Pulmonary artery endothelial cell (primary cell): ENCODE measurements around the gene ING1. TPM values are rescaled to one million over a fixed set of nuclear protein-coding genes. Genes with fewer than 3 reads are reported as not detected.
"Not testable (repeated sequence)": the region's sequence is repeated elsewhere in the genome, so short reads cannot be mapped to it uniquely, and the experiment has no call there.

Experiments
- DNase-seq: peaks from one replicate; pipeline ENCODE4 v3.0.0-alpha.2; 2011; ENCODE audit warnings: low read depth, low spot score
- total RNA-seq: library from RNA; depleted of rRNA; stranded (reverse); fragments of >200 nt; gene quantifications from 2 replicates; pipeline ENCODE4 v1.2.3, GENCODE V29; 2014

ING1 gene
- total RNA-seq, 1 donor from 2014 or later: 17.5 TPM

DNA sequence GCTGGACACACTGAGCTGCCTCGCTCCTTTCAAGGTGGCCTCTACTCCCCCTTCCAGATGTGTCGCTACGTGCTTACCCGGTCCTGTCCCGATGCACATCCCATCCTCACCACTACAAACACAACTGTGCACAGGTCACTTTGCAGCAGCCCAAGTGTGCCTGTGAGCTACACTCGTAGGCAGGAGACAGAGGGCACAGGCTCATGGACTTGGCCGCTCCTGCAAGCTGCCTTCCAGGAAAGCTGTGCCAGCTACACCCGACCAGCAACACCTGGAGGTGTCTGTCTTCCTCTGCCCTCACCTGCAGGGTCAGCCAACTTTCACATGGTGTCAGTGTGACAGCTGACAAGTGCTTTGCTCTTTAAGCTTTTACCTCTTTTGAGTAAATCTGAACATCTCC lies 23.0 kb upstream of the ING1 start:
- DNase-seq: no peak

DNA sequence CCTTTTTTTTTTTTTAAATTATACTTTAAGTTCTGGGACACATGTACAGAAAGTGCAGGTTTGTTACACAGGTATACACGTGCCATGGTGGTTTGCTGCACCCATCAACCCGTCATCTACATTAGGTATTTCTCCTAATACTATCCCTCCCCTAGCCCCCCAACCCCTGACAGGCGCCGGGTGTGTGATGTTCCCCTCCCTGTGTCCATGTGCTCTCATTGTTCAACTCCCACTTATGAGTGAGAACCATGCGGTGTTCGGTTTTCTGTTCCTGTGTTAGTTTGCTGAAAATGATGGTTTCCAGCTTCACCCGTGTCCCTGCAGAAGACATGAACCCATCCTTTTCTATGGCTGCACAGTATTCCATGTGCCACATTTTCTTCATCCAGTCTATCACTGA lies 17.7 kb upstream of the ING1 start:
- DNase-seq: not testable (repeated sequence)

DNA sequence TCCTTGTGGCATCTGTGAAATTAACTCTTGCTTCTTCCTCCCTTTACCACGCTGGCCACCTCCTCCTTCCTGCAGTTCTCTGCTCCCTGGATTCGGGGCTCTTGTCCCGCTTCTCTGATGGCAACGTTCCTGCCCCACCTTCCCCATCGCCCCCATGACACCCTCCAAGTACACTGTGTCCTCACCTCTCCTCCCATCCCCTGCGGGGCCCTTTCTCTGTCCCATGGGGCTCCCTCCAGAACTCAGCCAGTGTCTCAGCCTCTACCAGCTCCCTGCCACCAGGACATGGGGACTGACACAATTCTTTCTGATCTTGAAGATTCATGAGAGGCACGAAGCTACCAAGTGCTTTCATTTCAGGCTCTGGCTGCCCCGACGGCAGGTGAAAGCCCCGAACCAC lies 16.7 kb upstream of the ING1 start:
- no peak for DNase-seq

DNA sequence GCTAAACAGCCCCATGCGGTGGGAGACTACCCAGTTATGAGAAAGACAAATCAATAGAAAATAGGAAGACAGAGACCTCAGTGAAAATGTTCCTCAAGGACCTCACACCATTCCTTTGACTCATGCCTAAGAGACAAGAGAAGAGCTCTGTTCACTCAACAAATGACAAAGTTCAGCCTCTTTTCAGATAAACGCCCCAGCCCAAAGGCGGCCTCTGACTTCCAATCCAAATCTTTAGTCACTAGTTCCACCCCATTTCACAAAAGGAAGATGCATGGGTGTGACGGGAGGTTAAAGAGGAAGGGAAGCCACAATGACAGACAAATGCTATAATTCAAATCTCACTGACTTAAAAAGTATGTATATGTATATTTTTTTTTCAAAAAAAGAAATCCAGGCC lies 15.7 kb upstream of the ING1 start:
- no peak for DNase-seq

DNA sequence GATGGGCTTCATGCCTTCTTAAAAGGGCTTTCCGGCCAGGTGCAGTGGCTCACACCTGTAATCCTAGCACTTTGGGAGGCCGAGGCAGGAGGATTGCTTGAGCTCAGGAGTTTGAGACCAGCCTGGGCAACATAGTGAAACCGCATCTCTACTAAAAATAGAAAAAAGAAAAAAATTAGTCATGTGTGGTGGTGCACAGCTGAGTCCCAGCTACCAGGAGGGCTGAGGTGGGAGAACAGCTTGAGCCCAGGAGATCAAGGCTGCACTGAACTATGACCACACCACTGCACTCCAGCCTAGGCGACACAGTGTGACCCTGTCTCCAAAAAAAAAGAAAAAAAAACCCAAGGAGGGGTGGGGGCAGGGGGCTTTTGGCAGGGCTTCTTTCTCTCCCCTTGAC lies 14.8 kb upstream of the ING1 start:
- no peak for DNase-seq

DNA sequence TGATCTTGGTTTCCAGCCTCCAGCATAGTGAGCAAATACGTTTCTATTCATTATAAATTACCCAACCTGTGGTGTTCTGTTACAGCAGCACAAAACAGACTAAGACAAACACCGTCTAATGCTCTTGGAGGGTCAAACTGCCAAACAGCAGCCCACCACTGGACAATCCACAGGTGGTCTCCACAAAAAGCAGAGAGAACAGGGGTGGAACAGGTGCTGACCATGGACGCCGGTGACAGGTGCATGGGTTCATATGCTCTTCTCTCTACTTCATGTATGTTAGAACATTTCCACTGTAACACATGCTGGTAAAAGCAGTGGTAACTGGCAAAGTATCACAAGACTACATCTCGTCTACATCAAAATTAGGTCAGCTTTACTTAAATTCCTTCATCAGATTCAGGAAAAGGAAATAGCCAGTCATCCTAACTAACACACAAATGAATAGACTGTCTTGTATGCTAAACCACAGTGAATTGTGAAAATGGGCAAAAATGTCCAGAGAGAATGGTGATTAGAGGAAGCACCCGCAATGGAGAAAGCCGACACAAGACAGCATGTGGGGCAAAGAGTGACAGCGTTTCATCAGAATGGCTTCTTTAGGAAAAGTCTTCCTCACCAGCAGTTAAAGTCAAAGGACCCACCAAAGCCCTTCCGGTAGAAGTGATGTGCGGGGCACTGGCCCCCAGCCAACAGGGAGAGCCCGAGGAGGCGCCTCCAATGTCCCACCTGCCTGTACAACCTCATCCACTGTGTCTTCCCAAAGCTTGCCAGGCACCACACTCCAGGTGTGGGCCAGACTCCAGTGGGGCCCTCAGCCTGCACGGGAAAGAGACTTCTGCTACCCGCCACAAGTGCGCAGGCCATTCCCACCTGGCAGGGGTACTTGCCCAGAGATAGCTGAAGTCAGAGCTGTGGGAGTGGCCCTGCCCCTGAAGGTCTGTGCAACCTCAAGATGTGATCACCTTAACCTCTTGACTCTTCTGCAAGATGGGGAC lies 14.1 kb upstream of the ING1 start:
- DNase-seq: no peak

DNA sequence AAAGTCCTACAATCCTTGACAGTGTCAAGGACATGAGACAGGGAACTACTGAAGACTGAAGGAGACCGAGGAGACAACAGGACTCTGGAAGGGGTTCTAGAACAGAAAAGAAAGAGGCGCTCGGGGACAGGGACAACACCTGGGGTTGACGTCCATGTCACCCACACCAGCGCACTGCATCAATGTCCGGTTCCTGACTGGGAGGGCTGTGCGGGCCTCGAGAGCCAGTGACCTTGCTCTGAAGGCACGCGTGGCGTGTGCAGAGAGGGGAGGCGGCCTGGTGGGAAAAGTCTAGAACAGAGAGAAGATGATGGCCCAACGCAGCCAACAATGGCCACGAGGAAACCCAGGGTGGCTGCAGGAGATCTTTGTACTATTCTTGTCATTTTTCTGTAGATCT lies 13.3 kb upstream of the ING1 start:
- no peak for DNase-seq

DNA sequence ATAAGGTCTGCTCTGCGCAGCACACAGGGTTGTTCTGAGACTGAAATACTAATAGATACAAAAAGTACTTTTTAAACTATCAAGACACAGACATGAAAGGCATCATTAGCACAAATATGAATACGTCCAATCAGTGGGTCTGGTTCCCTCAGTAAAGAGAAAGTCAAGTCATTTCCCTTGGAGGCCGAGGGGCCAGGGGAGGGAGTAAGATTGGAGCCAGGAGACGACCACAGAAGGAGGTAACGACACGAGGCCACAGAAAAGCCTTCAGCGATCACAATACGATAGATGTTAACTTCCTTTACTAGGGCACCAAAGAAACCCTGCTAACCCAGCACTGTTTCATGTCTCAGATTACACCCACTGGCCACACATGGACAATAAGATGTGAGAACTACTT lies 12.9 kb upstream of the ING1 start:
- DNase-seq: no peak

DNA sequence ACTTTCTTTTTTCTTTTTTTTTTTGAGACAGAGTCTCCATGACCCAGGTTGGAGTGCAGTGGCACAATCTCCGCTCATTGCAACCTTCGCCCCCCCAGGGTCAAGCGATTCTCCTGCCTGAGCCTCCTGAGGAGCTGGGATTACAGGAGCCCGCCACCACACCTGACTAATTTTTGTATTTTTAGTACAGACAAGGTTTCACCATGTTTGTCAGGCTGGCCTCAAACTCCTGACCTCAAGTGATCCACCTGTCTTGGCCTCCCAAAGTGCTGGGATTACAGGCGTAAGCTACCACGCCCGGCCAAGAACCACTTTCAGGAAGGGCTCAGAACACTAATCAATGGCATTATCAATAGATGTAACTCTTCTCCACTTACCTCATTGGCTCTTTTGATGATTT lies 12.4 kb upstream of the ING1 start:
- DNase-seq: not testable (repeated sequence)

DNA sequence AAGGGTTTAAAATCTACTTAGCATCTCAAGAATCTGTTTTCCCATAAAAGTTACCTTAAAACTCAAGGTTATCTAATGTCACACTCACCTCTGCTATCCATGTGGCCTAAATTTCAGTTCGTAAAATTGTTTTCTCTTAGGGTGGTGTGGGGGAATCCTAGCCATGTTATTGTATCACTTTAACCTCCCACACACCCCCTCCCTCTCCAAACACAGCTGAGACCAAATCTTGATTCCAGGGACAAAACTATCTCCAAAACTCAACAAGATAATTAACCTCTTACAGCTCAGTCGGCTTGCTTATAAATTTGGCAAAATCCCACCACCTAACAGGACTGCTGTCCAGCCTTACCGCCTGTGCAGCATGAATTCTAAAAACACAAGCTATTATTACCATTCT lies 11.4 kb upstream of the ING1 start:
- DNase-seq: no peak

DNA sequence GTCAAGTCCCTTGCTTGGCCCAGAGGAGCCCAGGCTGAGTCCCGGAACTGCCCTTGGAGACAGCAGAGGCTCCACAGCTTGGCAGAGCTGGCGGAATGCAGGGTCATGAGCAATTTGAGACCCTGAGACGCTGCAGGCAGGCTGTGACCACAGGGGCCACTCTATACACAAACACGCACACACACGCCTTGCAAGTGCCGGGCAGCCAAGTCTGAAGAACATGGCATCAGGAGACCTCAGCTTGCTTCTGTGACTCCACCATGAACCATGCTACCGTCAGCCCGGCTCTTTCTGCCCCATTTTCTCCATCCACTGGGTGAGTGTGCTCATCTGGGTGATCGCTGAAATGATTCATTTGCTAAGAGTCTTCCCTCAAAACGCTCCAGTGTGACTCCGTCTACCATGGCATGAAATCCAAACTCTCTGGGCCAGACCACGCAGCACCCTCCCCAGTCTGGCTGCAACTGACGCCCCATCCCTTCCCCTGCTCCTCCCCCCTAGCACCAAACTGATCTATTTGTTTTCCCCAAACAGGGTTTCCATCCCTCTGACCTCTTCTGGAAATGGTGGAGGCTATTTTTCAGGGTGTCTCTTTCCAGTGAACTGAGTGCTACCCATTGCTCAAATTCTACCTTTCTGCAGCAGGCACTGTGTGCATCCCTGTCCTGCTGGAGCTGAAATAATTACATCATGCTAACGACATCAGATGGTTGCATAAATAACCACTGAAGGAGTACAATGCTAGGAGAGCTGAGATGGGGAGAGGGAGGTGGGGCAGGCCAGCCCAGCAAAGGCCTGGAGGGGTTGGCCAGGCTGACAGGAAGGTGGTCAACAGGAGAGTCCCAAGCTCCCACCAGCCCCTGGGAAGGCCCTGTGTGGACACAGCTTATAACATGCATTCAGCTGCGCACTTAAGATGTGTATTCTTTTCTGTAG lies 10.6 kb upstream of the ING1 start:
- DNase-seq: no peak

DNA sequence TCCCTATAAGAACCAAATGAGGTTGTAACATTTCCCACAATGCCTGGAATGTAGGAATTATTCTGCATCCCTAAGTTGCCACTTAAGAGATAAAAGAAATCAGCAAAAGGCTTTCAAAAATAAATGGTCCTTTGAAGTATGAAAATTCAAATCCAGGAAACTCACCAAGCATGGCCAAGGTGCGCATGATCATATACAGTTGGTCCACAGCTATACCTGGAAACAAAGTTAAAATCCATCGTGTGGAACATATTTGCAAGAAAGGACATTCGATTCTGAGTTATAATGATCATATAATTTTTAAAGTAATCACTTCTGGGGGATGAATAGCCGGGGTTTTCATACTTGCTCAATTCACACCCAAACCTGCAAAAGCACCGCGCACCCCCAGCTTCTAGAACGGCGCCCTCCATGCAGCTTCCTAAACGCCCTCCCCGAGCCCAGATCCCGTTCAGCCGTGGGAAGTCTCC lies 8.1 kb upstream of the ING1 start:
- no peak for DNase-seq

DNA sequence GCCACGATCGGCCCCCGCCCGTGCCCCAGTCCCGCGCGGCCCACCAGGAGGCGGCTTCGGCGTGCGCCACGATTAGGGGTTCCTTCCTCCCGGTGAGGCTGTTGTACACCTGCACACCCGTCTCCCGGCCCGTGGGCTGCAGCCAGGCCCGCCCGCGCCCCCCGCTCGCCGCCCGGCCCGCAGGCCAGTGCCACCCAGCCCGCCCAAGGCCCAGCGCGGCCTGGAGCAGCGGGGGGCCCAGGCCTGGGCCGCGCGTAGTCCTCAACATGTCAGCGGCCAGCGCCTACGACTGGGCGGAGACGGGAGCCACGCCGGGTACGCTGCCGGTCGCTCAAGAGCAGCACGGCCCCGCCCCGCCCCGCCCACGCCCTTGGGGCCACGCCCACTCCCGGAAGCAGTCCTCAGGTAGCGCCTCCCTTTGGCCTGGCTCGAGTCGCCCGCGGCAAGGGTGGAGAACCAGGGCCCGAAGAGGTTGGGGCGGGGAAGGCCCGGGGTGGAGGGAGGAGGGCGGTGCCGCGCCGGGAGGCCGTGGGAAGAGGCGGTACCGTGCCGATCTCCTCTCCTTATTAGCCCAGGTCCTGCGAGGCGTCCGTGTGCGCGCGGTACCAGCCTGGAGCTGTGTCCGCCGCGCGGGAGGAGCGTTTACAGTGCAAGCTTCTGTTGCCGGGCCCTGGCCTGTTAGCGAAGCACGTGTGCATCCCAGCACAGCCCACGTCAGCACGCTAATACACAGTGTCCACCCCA lies 7.5 kb upstream of the ING1 start, which contains the start of gene CARS2:
Gene CARS2, minus strand, starts transcription at position 291 of the 744 bp plus-strand sequence. Its CDS starts 23 bp downstream, at position 268.
- peak; percentile 63 for DNase-seq

DNA sequence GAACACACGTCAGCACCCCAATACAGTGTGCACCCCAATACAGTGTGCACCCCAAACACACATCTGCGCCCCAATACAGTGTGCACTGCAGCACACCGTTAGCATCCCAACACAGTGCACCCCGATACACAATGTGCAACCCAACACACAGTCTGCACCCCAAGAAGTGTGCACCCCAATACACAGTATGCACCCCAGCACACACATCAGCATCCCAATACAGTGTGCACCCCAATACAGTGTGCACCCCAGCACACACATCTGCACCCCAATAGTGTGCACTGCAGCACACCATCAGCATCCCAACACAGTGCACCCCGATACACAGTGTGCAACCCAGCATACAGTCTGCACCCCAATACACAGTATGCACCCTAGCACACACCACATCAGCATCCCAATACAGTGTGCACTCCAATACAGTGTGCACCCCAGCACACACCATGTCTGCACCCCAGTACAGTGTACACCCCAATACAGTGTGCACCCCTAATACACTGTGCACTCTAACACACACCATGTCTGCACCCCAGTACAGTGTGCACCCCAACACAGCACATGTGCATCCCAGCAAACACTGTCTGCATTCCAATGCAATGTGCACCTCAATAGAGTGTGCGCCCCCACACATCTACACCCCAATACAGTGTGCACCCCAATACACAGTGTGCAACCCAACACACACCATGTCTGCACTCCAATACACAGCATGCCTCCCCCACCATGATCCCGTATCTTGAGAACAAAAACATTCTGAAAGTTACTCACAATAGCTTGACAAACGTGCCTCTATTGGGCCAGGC lies 6.7 kb upstream of the ING1 start:
- DNase-seq: no peak

DNA sequence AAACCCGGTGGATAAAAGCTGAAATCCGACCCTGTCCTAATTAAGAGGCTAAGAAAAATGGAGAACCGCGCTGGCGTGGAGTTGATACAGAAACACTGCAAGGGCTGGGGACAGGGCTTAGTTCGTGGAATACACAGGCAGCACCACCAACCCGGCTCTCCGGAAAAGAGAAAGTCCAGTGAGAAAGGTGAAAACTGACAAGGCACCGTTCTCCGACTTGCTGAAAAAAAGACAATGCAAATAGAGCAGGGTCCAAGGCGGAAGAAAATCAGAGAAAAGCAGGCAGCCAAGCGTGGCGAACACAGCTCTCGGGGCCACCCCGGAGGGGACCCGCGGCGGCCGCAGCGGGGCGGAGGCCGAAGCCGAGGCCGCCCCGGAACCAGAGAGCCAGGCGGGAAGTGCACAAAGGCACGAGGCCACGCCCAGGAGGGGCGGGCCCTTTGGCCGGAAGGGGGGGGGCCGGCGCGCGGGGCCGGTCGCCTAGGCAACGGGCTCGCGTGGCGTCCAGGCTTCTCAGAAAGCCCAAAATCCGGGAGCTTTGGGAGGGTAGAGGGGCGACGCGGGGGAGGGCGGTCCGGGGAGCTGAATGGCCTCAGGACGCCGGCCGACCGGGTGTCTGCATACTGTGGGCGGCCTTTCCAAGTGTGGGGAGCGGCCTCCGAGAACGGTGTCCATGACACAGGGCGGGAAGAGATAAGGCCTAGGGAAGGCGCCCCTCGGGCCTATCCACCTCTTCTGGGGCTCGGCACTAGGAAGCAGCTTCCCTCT lies 1.2 kb upstream of the ING1 start:
- no peak for DNase-seq

DNA sequence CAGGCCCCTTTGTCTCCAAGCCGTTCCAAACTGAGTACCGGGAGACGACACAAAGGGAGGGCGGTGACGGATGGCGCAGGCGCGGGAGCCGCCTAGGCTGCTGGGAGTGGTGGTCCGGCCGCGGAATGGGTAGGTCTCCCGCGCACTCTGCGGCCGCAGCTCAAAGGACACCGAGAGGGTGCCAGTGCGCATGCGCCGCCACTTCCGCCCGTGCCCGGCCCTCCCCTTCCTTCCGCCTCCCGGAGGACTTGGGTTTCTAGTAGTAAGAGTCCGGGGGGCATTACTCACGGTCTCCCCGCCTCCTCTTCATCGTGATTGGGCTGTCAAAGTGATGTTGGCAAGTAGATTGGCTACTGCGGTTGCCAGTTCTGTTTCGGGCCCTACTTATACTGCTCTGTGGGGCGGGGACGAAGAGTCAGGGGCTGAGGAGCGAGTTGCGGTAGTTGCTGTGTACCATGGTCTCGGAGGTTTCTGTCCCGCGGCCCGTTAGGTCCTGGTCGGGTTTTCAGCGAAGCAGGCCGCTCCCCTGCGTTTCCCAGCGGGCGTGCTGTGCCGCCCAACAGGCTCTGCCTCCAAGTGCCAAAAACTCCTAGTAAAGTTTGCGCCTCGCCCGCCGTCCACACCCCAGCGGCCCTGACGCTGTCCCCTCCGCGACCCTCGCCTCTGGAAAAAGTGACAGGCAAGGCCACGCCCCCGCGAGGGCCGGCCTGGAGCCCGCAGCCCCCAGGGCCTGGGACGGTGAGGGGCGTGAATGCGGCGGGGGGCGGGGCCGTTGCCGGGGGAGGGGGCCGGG lies 455 bp upstream of the ING1 start:
- DNase-seq: peak; percentile 99

DNA sequence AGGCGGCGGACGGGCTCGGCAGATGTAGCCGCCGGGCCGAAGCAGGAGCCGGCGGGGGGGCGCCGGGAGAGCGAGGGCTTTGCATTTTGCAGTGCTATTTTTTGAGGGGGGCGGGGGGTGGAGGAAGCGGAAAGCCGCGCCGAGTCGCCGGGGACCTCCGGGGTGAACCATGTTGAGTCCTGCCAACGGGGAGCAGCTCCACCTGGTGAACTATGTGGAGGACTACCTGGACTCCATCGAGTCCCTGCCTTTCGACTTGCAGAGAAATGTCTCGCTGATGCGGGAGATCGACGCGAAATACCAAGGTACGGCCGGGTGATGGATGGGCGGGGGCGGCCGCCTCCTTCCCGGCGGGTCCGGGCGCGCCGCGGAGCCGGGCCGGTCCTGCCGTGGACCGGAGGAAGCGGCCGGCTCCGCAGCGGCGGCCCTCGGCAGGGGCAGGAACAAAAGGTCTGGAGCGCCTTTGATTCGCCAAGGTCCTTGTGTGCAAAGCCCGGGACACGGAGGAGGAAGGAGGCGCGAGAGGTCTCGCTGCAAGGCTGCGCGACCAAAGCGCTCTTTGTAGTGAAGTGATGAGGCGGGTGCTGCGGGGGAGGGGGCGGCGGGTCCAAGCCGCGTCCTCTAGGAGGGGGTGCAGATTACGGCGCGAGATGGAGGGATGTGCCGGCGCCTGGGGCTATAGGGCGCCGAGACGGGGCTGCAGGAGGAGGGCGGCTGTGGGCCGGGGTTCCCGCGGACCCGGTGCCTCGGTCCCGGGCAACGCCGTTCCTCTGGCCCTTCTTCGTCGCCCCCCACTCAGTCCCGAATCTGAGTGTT lies 689 bp downstream of the ING1 start:
- no peak for DNase-seq
